Neuron (in vitro differentiated cells): ENCODE measurements around the gene FAM13A.

ENCODE experiments used
- H2AFZ ChIP-seq: one replicate; pipeline ENCODE4 v1.6.1; 2013; ENCODE audit warnings: low read depth, mild to moderate bottlenecking, inconsistent platforms, low read length, moderate library complexity
- H3K27me3 ChIP-seq: one replicate; pipeline ENCODE4 v1.6.1; 2013; ENCODE audit warnings: low read length; ENCODE audit not compliant: insufficient read depth
- H3K36me3 ChIP-seq: one replicate; pipeline ENCODE4 v1.6.1; 2013; ENCODE audit warnings: low read length; ENCODE audit not compliant: insufficient read depth
- H3K4me1 ChIP-seq: one replicate; pipeline ENCODE4 v1.6.1; 2013; ENCODE audit warnings: low read length; ENCODE audit not compliant: insufficient read depth
- H3K4me3 ChIP-seq: 2 replicates; pipeline ENCODE4 v1.5.1; 2013; ENCODE audit warnings: mild to moderate bottlenecking, low read length, moderate library complexity
- H3K9me3 ChIP-seq: one replicate; pipeline ENCODE4 v1.6.1; 2013; ENCODE audit warnings: low read length

FAM13A gene

DNA sequence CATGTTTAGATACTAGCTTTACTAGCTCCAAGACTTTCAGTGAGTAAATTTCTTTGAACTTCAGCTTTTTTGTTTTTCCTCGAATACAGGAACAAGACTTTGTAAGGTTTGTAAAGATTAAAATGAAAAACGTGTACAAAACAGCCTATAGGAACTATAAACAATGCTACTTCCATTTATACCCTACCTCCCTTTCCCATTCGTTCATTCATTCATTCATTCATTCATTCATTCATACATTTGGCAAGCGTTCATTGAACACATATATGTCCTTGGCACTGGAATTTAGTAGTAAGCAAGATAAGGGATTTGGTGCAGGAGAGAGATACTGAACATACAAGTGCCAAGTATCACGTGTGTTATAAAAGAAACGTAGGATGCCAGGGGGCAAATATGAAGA lies 293.9 kb downstream of the FAM13A start:
- no peak overlapping the region for H3K4me3 ChIP-seq
- H3K9me3 ChIP-seq: no peaks in the 10 kb centered on the region
- no peaks in the 10 kb centered on the region for H3K36me3 ChIP-seq
- H3K27me3 ChIP-seq: no peaks in the 10 kb centered on the region
- peaks cover 19% of the 10 kb centered on the region for H3K4me1 ChIP-seq
- no peak overlapping the region for H2AFZ ChIP-seq

DNA sequence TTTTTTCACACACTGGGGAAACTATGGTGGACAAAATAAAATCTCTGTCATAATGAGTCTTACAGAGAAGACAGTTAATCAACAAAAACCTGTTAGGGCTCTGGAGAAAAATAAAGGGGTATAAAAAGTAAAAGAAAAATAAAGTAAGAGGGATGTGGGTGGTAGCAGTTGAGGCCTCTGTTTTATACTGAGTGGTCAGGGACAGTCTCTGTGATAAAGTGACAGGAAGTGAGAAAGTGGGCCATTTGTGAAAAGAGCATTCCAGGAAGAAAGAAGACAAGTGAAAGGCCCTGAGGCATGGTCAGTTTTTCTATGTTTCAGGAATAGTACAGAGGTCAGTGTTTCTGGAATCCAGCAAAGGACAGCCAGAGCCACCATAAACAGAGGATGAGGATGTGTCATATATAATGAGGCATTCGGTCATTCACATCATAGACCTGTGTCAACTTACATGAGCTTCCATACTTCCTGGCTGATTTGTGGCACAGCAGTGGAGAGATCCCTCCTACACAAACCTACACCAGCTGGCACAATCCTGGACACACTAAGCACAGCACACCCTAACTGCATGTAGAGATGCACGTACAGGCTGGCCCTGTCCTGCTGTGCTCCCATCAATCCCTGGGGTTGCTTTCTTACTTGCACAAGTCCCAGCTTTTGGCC lies 295.0 kb downstream of the FAM13A start:
- Histone ChIP-seq H3K27me3 (no peaks in the 10 kb centered on the region), H3K4me3 (no peak overlapping the region), H3K4me1 (peaks cover 19% of the 10 kb centered on the region), H3K9me3 (no peaks in the 10 kb centered on the region), H3K36me3 (no peaks in the 10 kb centered on the region), H2AFZ (no peak overlapping the region)

DNA sequence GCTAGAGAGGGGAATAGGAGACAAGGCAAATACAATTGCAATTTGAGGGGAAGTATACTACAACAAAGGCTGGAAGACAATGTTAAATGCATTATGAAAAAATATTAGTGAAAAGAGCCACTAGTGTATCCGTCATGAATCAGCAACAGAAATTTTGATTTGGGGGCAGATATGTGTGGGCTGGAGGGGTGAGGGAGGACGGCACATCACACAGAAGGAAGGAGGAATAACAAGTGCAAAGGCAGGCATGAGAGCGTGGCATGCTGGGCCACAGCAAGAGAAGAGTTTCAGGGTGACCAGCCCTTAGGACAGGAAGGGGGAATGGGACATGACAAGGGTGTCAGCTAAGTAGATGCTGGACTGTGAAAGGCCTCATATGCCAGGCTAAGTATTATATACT lies 295.6 kb downstream of the FAM13A start:
- Histone ChIP-seq H3K27me3 (no peaks in the 10 kb centered on the region), H2AFZ (no peak overlapping the region), H3K4me3 (no peak overlapping the region), H3K9me3 (no peaks in the 10 kb centered on the region), H3K4me1 (peaks cover 19% of the 10 kb centered on the region), H3K36me3 (no peaks in the 10 kb centered on the region)

DNA sequence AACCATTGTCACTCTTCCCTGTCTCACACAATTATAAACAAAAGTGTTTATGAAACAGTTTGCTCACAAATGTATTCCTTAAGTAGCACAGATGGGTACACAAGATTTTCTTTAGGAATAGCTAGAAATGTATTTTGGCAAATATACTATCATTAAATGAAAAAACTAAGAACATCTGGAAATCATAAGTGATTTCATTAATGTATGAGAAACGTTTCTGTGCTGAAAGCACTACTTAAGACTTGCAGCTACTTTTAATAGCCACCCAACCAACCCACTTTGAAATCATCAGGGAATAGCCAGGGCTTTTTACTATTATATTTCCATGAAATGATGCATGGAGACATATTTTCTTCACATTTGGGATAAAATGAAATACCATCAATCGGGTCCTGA lies 297.1 kb downstream of the FAM13A start:
- H3K36me3 ChIP-seq: no peaks in the 10 kb centered on the region
- H3K9me3 ChIP-seq: no peaks in the 10 kb centered on the region
- H3K27me3 ChIP-seq: no peaks in the 10 kb centered on the region
- peaks cover 19% of the 10 kb centered on the region for H3K4me1 ChIP-seq
- no peak overlapping the region for H3K4me3 ChIP-seq
- H2AFZ ChIP-seq: no peak overlapping the region

DNA sequence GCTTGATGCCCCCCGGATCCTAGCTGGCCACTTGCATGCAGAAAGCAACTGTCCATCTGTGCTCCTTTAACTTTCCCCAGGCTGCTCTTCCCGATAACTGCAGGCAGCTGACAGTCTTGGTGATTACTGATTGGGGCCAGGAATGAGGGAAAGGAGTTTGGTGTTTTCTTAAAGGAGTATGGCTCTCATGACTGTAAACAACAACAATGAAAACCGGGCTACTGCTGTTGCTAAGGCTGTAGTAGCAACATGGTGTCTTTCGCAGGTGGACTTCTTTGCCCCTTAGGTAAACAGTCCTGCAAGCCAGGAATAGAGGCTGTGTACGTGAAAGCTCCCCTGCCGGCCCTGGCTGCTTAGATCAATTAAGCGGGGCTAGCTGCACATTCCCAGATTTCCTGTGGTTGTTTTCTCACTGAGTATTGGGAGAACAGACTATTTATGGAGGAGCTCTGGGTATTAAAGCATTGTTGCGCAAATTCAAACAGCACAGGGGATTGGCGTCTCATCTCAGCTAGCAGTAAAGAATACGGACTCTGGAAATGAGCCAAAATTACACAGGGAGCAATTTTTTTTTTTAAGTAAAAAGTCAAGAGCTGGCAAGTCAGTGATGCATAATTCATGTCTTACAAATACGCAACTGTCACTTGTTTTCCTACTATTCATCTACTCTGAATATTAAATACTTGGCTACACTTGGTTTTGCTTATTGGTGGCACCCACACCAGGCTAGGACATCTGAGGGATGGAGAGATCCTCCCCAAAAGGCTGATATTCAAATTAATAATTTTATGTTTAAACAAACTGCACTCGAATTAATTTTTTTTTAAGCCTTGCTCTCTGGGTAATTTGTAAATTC lies 297.7 kb downstream of the FAM13A start:
- Histone ChIP-seq H3K4me3 (no peak overlapping the region), H2AFZ (no peak overlapping the region), H3K36me3 (no peaks in the 10 kb centered on the region), H3K4me1 (peaks cover 19% of the 10 kb centered on the region), H3K27me3 (no peaks in the 10 kb centered on the region), H3K9me3 (no peaks in the 10 kb centered on the region)

DNA sequence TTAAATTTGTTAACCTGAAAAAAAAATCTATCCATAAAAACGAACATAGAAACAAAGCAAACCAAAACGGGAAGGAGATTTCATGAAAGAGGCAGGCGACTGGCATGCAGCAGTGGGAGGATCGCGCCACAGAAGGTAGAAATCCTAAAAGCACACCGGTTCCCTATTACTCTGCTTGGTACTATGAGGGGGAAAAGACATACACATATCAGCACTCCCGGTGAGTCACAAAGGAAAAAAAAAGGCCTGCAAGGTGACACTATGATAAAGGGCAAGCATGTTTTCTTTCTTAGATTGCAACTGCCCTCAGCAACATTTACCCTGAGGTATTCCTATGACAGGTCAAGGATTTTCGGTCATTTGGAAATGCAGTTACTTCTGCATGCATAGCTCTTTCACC lies 298.7 kb downstream of the FAM13A start:
- H3K36me3 ChIP-seq: no peaks in the 10 kb centered on the region
- peaks cover 19% of the 10 kb centered on the region for H3K4me1 ChIP-seq
- H3K4me3 ChIP-seq: no peak overlapping the region
- H3K9me3 ChIP-seq: no peaks in the 10 kb centered on the region
- no peak overlapping the region for H2AFZ ChIP-seq
- no peaks in the 10 kb centered on the region for H3K27me3 ChIP-seq

DNA sequence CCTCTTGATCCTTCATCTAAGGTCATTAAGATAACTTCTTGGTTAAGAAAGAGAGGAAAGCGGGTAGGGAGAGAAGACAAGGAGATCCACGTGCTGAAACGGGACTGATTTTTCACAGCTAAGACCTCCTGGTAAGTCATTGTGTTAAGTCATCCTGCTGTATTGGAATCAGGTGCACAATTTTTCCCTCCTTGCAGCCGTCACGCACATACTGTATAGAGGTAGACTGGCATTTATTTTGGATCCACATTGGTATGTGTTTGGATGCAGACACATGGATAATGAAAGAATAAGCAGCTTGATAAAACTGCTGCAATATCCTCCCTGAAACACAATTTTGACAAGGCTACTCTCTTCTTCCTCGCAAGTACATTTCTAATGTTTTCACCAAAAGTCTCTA lies 299.2 kb downstream of the FAM13A start:
- peaks cover 19% of the 10 kb centered on the region for H3K4me1 ChIP-seq
- H3K36me3 ChIP-seq: no peaks in the 10 kb centered on the region
- H2AFZ ChIP-seq: no peak overlapping the region
- H3K27me3 ChIP-seq: no peaks in the 10 kb centered on the region
- H3K4me3 ChIP-seq: no peak overlapping the region
- H3K9me3 ChIP-seq: no peaks in the 10 kb centered on the region

DNA sequence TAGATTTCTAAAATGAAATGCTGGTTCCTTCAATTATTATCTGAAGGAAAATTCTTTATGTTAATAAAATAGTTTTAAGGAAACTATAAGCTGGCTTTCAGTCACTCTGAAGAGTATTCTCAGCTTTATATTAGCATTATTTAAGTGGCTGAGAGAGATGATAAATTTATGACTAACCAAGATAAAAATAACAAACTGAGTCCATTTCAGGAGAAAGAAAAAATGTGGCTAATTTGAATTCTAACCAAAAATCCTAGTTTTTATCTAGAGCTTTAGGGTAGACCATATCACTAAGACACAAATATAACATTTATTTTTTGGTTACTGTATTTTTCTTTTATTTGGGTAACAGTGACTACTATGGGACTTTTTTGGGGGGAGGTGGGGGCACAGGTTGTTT lies 299.9 kb downstream of the FAM13A start:
- Histone ChIP-seq H3K9me3 (no peaks in the 10 kb centered on the region), H2AFZ (no peak overlapping the region), H3K36me3 (no peaks in the 10 kb centered on the region), H3K4me3 (no peak overlapping the region), H3K27me3 (no peaks in the 10 kb centered on the region), H3K4me1 (peaks cover 15% of the 10 kb centered on the region)

DNA sequence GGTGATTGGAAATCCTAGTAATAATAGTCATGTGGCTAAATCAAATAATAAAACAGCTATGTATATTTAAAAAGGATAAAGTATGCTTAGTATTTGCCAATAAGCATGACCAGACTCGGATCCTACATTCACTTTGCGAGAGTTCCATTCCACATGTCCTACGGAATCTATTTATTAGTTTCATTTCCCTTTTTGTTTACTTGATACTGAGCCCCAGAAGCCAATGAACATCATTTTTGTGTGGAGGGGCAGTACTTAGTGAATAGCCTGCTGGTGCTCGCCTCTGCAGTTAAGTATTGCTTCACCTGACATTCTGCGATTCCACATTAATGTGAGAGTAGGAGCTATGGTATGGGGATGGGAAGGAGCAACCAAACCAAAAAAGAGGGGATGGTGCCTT lies 300.8 kb downstream of the FAM13A start:
- no peak overlapping the region for H2AFZ ChIP-seq
- H3K4me1 ChIP-seq: peaks cover 14% of the 10 kb centered on the region
- H3K36me3 ChIP-seq: no peaks in the 10 kb centered on the region
- H3K27me3 ChIP-seq: no peaks in the 10 kb centered on the region
- H3K4me3 ChIP-seq: no peak overlapping the region
- no peaks in the 10 kb centered on the region for H3K9me3 ChIP-seq

DNA sequence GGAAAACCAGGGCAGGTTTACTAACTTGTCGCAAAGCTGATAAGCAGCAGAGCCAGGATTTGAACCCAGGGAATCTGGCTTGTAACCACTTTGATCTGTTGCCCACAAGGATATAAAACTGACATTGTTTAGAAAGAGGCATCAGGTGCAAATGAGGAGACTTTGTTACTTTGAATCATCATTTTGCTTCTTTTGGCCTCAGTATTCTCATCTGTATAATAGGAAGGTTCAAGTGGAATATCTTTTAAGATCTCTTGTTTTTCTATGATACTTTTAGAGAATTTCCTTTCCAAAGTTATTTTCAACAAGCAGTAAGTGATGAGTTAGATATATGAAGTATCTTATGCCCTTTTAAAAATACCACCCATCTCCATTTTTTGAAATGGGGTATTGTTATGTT lies 301.5 kb downstream of the FAM13A start:
- H3K36me3 ChIP-seq: peaks cover 3% of the 10 kb centered on the region
- no peak overlapping the region for H3K4me3 ChIP-seq
- H2AFZ ChIP-seq: no peak overlapping the region
- H3K4me1 ChIP-seq: peaks cover 14% of the 10 kb centered on the region
- H3K27me3 ChIP-seq: no peaks in the 10 kb centered on the region
- no peaks in the 10 kb centered on the region for H3K9me3 ChIP-seq

DNA sequence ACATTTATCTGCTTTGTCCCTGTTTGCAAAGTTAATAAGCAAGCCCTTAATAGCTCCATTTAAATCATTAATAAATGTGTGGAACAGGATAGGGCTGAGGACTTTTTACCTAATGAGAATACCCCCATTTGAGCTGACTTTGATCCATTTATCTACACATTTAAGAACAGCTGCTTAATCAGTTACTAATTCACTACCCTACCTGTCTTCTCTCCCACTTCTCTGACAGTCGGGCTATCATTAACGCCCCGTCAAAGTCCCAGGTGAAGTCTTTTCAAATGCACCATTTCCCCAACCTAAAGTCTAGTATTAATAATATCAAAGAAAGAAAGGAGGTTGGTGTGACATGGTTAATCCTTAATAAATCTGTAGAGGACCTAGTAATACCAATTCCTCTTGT lies 302.2 kb downstream of the FAM13A start:
- Histone ChIP-seq H3K4me3 (no peak overlapping the region), H3K27me3 (no peaks in the 10 kb centered on the region), H2AFZ (no peak overlapping the region), H3K36me3 (peaks cover 10% of the 10 kb centered on the region), H3K4me1 (peaks cover 11% of the 10 kb centered on the region), H3K9me3 (no peaks in the 10 kb centered on the region)

DNA sequence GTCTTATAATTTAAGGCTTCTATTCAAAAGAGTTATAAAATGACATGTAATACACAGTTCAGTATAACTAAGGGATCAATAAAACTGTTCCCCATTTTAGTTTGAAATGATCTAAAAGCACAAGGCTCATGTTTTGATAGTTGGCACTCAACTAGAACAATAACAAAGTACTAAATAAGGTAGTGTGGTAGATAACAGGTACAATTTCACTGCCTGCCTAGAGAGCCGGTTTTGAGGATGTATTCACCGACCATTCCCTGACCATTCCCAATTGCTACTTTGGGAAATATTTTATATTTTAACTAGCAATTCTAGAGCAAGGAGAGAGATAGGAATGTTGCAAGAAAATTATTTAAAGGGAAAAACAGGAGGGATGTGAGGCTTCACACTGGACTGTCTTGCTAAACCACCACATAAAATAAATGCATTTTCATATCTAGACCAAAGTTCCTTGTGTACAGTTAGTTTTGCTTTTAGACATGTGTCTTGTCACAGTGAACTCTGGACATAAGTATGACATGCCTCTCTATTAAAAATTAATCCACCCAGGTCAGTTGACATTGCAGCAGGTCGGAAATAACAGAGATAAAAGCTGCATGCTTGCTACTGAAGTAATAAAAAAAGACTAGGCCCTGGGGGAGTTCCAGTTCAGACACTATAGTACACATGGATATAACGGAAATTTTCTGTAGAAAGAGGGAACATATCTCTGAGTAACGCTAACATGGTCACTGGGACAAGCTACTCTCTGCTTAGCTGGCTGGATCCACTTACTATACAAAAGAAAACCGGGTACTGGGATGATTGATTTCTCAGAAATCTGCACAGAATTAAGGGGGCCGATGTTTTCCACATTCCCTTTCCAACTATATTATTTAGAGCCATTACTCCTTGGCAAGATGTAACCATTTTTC lies 303.1 kb downstream of the FAM13A start:
- H3K9me3 ChIP-seq: no peaks in the 10 kb centered on the region

DNA sequence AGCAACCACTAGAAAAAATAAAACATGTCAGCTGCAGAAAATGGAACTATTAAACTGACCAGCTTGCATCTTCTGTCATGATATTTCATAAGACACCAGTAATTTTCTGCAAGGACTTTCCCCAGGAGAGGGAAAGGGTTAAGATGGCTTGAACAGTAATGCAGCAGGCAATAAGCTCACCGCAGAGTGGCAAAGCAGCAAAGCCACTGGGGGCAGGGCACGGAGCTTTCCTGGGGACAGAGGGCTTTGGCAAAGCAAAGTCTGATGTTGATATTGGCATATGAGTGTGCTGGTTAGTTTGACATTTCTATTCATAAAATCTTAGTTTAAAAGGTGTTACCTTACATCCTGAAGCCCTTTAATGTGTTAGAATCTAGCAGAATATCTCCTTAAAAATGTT lies 304.2 kb downstream of the FAM13A start:
- H3K4me3 ChIP-seq: no peak overlapping the region
- no peaks in the 10 kb centered on the region for H3K4me1 ChIP-seq
- H3K9me3 ChIP-seq: no peaks in the 10 kb centered on the region
- peaks cover 29% of the 10 kb centered on the region for H3K36me3 ChIP-seq
- H3K27me3 ChIP-seq: no peaks in the 10 kb centered on the region
- no peak overlapping the region for H2AFZ ChIP-seq

More for the DNA sequence above, 303.1 kb downstream of the FAM13A start:
- Histone ChIP-seq H2AFZ (no peak overlapping the region), H3K36me3 (peaks cover 19% of the 10 kb centered on the region), H3K4me1 (peaks cover 3% of the 10 kb centered on the region), H3K27me3 (no peaks in the 10 kb centered on the region), H3K4me3 (no peak overlapping the region)
